GM19328 (cell line): ENCODE measurements around the gene SLC10A3.
"Not testable (repeated sequence)": the region's sequence is repeated elsewhere in the genome, so short reads cannot be mapped to it uniquely, and the experiment has no call there.

Experiments
- ATAC-seq: cut with Tn5 transposase; IDR thresholded peaks from one replicate; pipeline ENCODE4 v1.9.1; 2021; ENCODE audit warnings: mild to moderate bottlenecking, moderate library complexity; ENCODE audit not compliant: unreplicated experiment

SLC10A3 gene

DNA sequence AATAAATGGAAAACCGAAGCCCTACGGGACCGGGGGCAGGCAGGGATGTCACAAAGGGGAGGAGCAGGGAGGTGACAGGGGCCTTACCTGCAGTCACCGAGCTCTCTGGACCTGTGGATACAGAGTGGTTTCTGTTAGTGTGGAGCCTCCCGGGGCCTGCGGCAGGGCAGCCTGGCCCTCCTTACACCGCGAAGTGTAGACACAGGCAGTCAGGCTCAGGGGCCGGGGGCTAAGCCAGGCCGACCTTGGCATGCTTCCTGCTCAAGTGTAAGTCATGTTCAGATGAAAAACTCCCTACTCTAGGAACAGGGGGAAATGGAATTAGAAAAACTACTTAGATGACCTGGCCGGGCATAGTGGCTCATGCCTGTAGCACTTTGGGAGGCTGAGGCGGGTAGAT lies 21.3 kb upstream of the SLC10A3 start:
- no peak for ATAC-seq

DNA sequence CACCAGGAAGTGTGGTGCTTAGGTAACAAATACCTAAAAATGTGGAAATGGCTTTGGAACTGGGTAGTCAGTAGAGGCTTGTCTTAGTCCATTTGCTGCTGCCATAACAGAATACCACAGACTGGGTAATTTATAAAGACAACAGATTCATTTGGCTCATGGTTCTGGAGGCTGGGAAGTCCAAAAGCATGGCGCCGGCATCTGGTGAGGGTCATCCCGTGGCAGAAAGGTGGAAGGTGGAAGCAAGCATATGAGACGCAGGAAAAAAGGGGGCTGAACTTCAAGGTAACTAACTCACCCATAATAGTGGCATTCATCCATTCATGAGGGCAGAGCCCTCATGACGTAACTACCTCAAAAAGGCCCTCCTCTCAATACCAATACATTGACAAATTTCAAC lies 19.0 kb upstream of the SLC10A3 start:
- no peak for ATAC-seq

DNA sequence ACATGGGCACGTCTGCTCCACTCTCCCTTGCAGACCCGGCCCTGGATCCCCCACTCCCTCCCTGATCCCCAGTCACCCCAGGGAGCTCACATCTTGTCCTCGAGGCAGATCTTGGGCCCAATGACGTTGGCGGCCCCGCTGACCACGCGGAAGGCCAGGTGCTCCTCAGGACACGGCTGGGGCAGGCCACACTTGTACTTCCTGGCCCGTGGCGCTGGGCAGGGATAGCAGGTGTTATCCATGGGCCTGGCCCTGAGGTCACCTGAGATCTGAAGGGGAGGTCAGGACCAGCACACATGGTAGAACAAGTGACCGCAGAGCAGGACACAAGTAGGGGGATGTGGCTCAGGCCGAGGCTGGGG lies 17.9 kb upstream of the SLC10A3 start:
- no peak for ATAC-seq

DNA sequence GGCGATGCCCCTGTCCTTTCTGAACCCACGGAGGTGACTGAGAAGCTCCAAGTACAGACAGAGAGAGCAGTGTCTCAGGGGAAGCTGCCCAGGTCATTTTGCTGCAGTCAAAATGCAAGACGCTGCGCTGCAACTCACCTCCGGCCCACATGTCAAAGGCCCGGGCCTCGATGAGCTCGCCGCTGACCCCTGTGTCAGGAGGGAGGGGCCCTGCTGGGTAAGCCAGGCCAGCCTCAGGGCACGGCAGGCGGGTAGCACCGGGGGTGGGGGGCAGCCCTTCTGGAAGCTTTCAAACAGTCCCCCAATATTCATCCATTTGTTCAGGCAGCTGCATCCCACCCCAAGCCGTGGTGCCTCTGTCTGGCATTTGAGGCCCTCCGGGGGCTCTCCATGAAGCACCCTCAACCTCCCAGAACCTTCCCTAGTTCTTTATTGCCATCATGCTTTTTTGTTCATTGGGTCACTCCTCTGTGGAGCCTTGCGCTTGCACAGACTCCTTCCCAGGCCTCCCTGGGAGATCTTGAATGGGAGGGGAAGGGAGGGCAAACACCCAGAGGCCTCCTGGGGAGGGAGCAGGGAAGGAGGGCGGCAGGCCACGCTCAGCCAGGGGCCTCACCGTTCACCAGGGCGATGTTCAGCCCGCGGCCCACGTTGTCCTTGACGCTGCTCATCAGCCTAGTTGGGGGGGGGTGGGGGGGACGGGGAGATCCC lies 17.4 kb upstream of the SLC10A3 start:
- no peak for ATAC-seq

DNA sequence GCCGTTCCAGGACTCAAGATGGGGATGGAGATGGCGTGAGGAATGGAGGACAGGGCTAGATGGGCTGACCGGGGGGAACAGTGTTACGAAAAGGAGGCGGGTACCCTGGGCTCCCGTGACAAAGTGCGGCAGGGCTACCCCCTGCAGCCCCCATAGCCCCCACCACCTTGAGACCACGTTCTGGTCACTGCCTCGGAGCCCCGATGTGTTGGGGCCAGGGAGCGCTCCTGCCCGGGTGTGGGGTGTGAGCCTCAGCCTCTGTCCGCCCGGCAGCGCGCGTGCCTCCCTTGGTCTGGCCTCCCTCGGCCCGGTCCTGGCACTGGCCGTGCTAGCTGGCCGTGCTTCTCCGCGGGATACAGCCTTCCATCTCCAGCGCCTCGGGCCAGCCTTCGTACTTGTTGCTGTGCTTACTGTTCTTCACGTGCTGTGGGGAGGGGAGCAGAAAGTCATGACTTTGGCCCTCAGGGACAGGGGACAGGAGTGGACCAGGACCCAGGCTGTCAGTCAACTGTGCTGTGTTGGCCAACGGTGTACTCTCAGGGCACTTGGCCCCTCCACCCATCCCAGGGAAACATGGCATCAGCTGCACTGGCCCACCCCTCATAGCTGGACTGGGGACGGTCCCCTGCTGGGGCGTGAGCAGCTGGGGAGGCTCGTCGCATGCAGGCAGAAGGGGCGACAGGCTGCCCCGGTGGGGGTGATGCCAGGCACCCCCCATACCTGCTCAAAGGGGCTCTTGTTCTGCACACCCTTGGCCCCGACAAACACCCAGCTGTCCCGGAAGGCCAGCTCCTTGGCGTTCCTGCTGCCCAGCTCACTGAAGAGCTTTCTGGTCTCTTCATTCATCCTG lies 16.3 kb upstream of the SLC10A3 start:
- ATAC-seq: no peak

DNA sequence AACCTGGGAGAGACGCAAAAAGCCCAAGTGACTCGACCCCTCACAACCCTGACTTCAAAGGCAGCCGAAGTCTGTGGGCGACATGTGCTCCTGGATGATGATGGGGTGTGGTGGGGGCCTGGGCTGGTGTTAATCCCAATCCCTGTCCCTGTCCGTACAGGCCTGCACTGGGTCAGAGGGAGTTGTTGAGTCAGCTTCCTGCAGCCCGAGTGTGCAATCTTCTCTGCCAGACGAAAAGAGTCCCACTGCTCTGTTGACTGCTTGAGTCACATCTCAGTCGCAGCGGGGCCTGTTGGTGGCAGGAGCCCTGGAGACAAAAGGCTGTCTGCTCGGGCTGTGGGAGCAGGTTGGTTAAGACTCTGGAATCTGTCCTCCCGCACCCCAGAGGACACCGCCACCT lies 15.3 kb upstream of the SLC10A3 start:
- ATAC-seq: no peak

DNA sequence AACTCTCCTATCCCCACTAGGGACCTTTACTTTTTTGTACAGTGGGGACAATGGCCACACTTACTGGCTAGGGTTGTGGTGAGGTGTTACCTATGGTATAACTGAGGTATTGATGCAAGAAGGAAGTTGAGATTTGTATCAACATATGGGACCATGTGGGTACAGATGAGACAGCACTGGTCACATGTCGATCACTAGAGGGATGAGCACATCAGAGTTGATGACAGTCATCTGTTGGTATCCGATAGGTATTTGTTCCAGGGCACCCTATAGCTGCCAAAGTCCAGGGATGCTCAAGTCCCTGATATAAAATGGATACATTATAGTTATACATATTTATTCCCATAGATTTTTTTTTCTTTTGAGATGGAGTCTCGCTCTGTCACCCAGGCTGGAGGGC lies 12.6 kb upstream of the SLC10A3 start:
- no peak for ATAC-seq

DNA sequence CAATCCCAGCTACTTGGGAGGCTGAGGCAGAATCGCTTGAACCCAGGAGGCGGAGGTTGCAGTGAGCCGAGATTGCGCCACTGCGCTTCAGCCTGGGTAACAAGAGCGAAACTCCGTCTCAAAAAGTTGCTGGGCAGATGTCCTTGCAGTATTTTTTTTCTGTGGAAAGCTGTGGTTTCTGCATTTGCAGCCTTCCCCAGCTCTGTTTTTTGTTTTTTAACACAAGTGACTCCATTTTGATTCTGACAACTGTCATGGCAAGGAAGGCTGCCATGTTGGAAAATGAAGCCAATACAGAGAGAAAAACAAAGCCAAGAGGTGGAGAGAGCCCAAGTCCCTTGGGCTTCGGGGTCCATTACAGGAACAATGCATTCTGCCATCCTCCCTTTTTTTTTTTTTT lies 11.7 kb upstream of the SLC10A3 start:
- ATAC-seq: no peak

DNA sequence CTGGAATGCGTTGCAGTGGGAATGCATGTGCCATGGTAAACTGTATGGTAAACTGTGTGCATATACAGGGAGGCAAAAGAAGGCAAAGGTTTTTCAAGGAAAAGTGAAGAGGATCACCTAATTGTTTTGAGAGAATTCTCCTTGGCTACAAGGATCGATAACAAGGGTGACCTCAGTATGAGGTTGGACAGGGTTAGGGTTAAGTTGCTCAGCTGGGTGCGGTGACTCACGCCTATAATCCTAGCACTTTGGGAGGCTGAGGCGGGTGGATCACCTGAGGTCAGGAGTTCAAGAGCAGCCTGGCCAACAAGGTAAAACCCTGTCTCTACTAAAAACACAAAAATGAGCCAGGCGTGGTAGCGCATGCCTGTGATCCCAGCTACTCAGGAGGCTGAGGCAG lies 11.0 kb upstream of the SLC10A3 start:
- ATAC-seq: not testable (repeated sequence)

DNA sequence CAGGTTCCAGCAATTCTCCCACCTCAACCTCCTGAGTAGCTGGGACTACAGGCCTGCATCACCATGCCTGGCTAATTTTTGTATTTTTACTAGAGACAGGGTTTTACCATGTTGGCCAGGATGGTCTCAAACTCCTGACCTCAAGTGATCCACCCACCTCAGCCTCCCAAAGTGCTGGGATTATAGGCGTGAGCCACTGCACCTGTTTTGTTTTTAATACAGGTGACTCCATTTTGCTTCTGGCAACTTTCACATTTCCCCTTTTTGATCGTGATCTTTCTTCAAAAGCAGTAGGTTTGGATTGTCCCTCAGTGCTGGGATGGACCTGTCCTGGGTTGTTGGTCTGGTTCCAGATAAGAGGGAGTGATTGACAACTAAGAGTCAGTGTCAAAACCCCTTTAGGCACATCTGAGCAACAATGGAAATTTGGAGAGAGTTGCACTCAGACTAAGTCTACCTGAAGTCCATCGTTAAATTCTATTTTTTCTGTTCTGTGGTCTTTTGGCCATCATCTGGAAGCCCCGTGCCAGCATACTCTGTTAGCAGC lies 6.2 kb upstream of the SLC10A3 start:
- not testable (repeated sequence) for ATAC-seq

DNA sequence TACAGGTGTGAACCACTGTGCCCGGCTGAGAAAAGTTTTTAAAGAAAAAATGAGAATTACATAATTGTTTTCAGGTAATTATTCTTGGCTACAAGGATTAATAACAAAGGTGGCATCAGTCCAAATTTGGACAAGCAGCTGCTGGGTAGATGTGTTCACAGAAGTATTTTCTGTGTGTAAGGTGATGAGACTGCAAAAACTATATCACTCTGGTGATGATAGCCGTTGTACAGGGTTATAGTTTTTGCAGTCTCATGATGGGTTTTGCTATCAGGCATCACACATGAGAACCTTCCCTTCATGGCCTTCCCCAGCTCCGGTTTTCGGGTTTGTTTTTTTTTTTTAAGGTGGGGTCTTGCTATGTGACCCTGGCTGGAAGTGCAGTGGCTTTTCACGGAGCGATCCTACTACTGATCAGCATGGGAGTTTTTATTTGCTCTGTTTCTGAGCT lies 5.1 kb upstream of the SLC10A3 start:
- no peak for ATAC-seq

DNA sequence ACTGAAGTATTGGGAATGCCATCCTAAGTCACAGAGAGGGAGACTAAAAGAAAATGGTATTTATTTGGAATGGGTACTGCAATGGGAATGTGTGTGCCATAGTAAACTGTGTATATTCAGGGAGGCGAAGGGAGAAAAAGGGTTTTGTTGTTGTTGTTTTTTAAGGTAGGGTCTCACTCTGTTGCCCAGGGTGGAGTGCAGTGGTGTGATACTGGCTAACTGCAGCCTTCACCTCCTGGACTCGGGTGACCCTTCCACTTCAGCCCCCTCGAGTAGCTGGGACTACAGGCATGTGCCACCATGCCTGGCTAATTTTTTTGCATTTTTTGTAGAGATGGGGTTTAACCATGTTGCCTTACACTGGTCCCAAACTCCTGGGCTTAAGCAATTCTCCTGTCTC lies 4.3 kb upstream of the SLC10A3 start:
- no peak for ATAC-seq

DNA sequence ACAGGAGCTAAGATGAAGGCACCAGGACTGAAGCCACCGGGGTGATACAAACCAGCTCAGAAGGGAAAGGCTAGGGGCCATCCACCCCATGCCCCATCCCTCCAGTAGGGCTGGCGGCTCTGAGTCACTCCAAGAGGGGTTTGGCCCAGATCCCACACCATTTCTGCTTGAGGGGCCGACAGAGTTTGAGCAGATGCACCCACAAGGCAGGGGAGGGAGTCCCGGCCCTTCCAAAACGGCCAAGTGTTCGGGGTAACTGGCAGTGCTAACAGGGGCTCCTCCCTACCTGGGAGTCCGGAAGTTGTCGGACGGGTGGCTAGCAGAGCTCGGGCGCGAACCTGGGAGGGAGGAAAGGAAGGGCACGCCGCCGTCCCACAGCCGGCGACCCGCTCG lies 412 bp downstream of the SLC10A3 start:
- peak; percentile 17 for ATAC-seq

DNA sequence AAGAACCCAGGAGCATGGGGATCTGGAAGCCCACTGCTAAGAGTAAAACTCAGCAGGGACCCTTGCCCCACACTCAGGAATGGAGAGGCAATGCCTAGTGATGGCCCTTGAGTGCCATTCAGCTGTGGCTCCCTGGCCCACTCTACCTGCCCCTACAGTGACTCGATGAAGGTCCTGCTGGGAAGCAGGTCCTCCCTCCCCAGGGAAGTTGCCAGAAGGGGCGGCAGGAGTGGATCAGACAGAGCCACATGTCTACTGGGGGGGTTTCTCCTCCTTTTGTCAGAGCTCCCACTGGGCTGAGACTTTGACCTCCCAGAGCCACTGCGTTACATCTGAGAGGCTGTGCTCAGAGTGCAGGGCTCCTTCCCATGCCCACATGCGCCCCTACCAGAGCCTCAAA lies 1.2 kb downstream of the SLC10A3 start:
- no peak for ATAC-seq

DNA sequence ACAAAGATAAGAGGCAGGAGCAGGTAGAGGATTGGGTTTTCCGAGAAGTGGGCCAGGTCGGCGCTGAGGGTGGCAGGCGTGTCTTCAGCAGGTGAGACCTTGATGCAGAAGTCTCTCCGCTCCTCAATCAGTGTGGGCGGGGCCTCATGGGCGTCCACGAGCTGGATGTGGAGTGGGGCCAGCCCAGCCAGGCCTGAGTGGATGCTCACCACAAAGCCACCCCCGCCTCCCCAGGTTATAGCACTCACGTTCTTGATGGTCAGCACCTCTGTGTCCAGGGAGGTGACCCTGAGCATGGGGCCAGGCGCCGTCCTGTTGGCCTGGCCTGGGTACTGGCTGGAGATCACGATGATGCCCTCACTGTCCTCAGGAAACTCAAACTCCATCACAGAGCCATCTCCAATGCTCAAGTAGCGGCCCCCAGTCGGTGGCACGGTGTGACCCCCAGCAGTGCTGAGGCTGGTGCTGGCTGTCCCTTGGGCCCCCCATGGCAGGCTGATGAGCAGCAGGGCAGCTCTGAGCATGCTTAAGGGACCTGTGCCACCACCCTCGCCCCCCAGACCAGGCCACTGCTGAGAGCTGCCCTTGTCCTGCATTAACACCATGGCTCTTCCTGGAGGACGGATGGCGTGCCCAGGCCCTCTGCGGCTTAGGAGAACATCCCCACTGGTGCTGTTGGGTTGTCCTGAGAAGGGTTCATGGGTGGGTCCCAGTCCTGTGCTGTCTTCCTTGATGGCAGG lies 1.9 kb downstream of the SLC10A3 start:
- no peak for ATAC-seq

DNA sequence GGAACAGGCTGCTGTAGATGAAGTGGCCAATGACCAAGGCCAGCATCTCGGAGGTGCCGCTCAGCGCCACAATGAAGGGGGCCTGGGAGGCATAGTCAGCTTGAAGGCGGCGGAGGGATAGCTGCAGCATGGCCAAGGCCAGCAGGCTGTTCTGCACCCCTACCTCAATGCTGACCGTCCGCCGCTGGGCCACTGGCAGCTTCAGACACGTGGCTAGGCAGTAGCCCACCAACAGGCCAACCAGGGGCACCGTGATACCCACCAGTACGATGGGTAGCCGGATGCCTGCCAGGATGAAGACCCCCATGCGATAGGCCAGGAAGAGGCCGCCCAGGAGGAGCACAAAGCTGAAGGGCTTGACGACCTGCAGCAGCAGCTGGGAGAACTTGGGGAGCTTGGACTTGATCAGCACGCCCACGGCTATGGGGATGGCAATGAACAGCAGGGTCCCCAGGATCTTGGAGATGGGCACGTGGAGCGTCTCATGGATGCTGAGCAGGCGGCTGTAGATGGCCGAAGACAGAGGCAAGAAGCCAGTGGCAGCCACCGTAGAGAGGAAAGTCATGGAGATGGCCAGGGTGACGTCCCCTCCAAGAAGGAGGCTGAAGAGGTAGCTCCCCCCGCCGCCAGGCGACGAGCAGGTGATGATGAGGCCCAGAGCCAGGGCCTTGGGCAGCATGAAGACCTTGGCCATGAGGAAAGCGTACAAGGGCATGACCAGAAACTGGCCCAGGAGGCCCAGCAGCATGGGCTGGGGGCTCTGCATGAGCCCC lies 2.7 kb downstream of the SLC10A3 start:
- no peak for ATAC-seq

DNA sequence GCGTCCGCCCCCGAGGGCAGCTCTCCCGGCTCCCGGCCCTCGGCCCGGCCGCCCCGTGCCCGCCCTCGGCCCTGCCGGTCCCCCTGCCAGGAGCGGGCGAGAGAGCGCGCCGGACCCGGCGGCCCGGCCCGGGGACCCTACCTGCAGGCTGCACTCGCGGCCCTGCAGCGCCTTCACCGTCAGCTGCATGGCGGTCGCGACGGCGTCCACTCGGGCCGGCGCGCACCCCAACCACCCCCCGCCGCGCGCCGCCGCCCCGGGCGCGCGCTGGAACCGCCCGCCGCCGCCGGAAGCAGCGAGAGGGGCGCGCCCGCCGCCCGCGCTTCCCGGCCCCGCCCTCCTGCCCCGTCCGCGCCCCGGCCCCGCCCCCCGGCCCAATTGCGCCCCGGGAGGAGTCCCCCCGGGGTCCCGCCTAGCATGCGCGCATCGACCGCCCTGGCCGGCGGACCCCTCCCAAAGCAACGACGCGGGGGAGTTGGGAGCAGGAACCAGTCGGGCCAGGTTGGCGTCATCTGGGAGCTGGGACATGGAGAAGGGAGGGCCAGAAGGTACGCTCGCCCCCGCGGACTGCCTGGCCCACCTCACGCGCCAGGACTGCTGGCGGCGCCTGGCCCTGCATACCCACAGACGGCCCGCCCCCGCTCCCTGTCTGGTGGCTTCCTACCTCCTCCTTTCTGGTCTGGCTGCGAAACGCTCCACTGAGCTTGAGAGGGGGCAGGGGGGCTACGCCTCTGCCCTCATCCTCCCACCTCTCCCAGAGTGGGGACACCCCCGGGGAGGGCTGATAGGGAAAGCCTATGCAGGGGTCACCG lies 3.8 kb downstream of the SLC10A3 start, which contains the start of gene UBL4A:
TSS of gene UBL4A (minus strand) at position 220 of the 812 bp plus-strand sequence. CDS start at position 189, 31 bp downstream.
- no peak for ATAC-seq

DNA sequence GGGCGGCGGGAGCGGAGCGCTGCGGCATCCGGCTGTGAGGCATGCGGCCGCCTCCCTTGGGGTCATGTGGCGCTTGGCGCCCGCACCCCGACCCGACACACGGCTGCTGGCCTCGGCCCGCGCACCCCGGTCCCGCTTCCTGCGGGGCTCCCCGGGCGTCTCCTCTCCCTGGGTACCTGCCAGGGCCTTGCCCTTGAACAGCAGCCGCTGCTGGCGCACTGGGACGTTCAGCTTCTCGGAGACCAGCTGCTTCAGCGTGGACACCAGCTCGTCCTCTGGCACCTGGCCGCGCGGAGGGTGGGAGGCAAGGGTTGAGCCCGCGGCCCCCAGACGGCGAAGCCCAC lies 4.4 kb downstream of the SLC10A3 start:
- no peak for ATAC-seq

DNA sequence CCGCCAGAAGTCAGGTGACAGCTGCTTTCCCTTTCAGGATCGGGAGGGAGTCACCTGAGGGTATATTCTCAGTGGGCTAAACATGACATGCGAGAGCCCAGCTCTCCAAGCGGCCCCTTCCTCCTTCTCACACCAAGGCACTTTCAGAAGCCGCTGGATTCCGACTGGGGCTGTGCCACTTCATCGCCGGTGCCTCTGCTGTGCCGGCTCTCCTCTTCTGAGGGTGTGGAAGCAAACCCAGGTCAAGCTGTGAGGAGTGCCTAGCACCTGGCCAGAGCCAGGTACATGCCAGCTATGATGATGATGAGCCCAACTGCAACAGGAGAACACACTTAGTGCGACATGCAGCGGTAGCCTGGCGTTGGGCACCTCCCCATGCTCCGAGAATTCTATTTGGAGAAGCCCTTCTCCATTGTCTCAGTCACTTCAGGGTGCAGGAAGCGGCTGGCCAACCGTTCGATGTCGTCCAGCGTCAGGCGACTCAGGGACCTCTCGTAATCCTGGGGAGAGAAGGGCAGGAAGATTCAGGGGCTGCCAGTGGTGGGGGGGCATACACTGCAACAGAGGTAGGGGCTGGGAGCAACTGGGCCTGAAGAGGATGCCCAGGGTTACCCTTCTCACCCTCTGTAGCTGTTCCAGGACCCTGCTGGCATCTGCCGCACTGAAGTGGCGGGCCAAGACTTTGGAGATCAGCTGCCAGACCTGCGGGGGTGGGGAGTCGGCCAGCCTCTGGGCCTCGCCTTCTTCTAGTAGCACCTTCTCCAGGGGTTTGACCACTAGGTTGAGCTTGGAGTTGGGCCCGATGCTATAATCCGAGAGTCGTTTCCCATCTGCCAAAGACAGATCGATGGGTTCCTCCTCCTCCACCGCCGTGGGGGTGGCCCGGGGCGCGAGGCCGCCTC lies 5.0 kb downstream of the SLC10A3 start:
- ATAC-seq: no peak
